H9 (cell line): ENCODE measurements around the gene TRIM7. TPM values are rescaled to one million over a fixed set of nuclear protein-coding genes. Genes with fewer than 3 reads are reported as not detected.

Experiments
- DNase-seq: peaks from one replicate; pipeline ENCODE4 v3.0.0-alpha.2; 2017
- H2AFZ ChIP-seq: one replicate; pipeline ENCODE4 v1.6.1; 2013; ENCODE audit warnings: mild to moderate bottlenecking, low read length, control low read depth, moderate library complexity
- H2AK5ac ChIP-seq: 2 replicates; pipeline ENCODE4 v1.6.1; 2013; ENCODE audit warnings: low read length, control low read depth, mixed read lengths; ENCODE audit not compliant: insufficient read length
- H2BK120ac ChIP-seq: one replicate; pipeline ENCODE4 v1.6.1; 2013; ENCODE audit warnings: low read depth, mild to moderate bottlenecking, low read length, control low read depth, inconsistent platforms; ENCODE audit not compliant: poor library complexity, severe bottlenecking
- H2BK12ac ChIP-seq: 2 replicates; pipeline ENCODE4 v1.6.1; 2013; ENCODE audit warnings: low read length, control low read depth, mixed read lengths, low read depth; ENCODE audit not compliant: insufficient read length
- H2BK15ac ChIP-seq: 2 replicates; pipeline ENCODE4 v1.6.1; 2013; ENCODE audit warnings: low read depth, low read length, control low read depth
- H2BK20ac ChIP-seq: one replicate; pipeline ENCODE4 v1.6.1; 2013; ENCODE audit warnings: low read depth, mild to moderate bottlenecking, low read length, control low read depth, inconsistent platforms; ENCODE audit not compliant: poor library complexity, severe bottlenecking
- H2BK5ac ChIP-seq: 2 replicates; pipeline ENCODE4 v1.6.1; 2013; ENCODE audit warnings: low read length, control low read depth, mixed read lengths; ENCODE audit not compliant: insufficient read length
- H3K14ac ChIP-seq: 2 replicates; pipeline ENCODE4 v1.6.1; 2013; ENCODE audit warnings: low read length, control low read depth; ENCODE audit not compliant: insufficient read depth
- H3K18ac ChIP-seq: 2 replicates; pipeline ENCODE4 v1.6.1; 2013; ENCODE audit warnings: low read depth, mild to moderate bottlenecking, mixed read lengths, low read length, control low read depth; ENCODE audit not compliant: insufficient read length
- H3K23ac ChIP-seq: 2 replicates; pipeline ENCODE4 v1.6.1; 2013; ENCODE audit warnings: low read length, control low read depth, mixed read lengths, low read depth; ENCODE audit not compliant: insufficient read length
- H3K23me2 ChIP-seq: 2 replicates; pipeline ENCODE4 v1.6.1; 2013; ENCODE audit warnings: low read depth, mild to moderate bottlenecking, mixed read lengths, low read length, control low read depth; ENCODE audit not compliant: insufficient read length, poor library complexity, severe bottlenecking
- H3K27ac ChIP-seq: 2 replicates; pipeline ENCODE4 v1.5.1; 2013; ENCODE audit warnings: low read length, control low read depth, mixed read lengths, low read depth; ENCODE audit not compliant: insufficient read length
- H3K27me3 ChIP-seq: 2 replicates; pipeline ENCODE4 v1.6.1; 2013; ENCODE audit warnings: low read length, control low read depth, inconsistent platforms; ENCODE audit not compliant: insufficient read depth
- H3K4ac ChIP-seq: 2 replicates; pipeline ENCODE4 v1.6.1; 2013; ENCODE audit warnings: low read depth, mild to moderate bottlenecking, control low read depth, inconsistent platforms, low read length, moderate library complexity
- H3K4me1 ChIP-seq: 2 replicates; pipeline ENCODE4 v1.6.1; 2013; ENCODE audit warnings: low read length, control low read depth, inconsistent platforms; ENCODE audit not compliant: insufficient read depth
- H3K4me2 ChIP-seq: 2 replicates; pipeline ENCODE4 v1.6.1; 2013; ENCODE audit warnings: low read length, control low read depth, mixed read lengths; ENCODE audit not compliant: insufficient read length, insufficient read depth
- H3K56ac ChIP-seq: 2 replicates; pipeline ENCODE4 v1.6.1; 2013; ENCODE audit warnings: low read depth, mild to moderate bottlenecking, mixed read lengths, low read length, control low read depth; ENCODE audit not compliant: insufficient read length
- H3K79me1 ChIP-seq: 2 replicates; pipeline ENCODE4 v1.6.1; 2013; ENCODE audit warnings: low read depth, mild to moderate bottlenecking, moderate library complexity, low read length, control low read depth, inconsistent platforms; ENCODE audit not compliant: insufficient read depth, poor library complexity, severe bottlenecking
- H3K79me2 ChIP-seq: 2 replicates; pipeline ENCODE4 v1.6.1; 2013; ENCODE audit warnings: low read length, control low read depth, inconsistent platforms; ENCODE audit not compliant: insufficient read depth
- H3K9ac ChIP-seq: 2 replicates; pipeline ENCODE4 v1.6.1; 2013; ENCODE audit warnings: low read length, control low read depth, mixed read lengths; ENCODE audit not compliant: insufficient read length; ENCODE audit errors: extremely low read depth
- H3K9me3 ChIP-seq: one replicate; pipeline ENCODE4 v1.6.1; 2013; ENCODE audit warnings: low read depth, low read length, inconsistent platforms; ENCODE audit not compliant: control insufficient read depth
- H3T11ph ChIP-seq: one replicate; pipeline ENCODE4 v1.6.1; 2013; ENCODE audit warnings: mild to moderate bottlenecking, low read length, control low read depth, inconsistent platforms
- H4K20me1 ChIP-seq: one replicate; pipeline ENCODE4 v1.6.1; 2013; ENCODE audit not compliant: control insufficient read depth, insufficient read length, insufficient read depth
- H4K5ac ChIP-seq: 2 replicates; pipeline ENCODE4 v1.6.1; 2013; ENCODE audit warnings: low read depth, mild to moderate bottlenecking, mixed read lengths, low read length, control low read depth; ENCODE audit not compliant: insufficient read length
- H4K8ac ChIP-seq: replicated peaks from 2 replicates; pipeline ENCODE4 v1.6.1; 2013; ENCODE audit warnings: low read length, control low read depth, mixed read lengths, low read depth; ENCODE audit not compliant: insufficient read length
- H4K91ac ChIP-seq: 2 replicates; pipeline ENCODE4 v1.6.1; 2013; ENCODE audit warnings: low read depth, mild to moderate bottlenecking, moderate library complexity, mixed read lengths, low read length, control low read depth; ENCODE audit not compliant: insufficient read length
- H3K27ac Mint-ChIP-seq, 3 experiments: 2 replicates in 2 of 3; 3 replicates in 1 of 3; pipeline ENCODE4 v1.8.0; 2020 to 2021; ENCODE audit warnings: mixed read lengths in 3 of 3, mild to moderate bottlenecking in 1 of 3, moderate library complexity in 1 of 3
- H3K27me3 Mint-ChIP-seq: 2 replicates; pipeline ENCODE4 v1.8.0; 2021; ENCODE audit warnings: low read depth, mild to moderate bottlenecking, moderate library complexity, mixed read lengths
- H3K36me3 Mint-ChIP-seq, 3 experiments: 2 replicates in 2 of 3; 3 replicates in 1 of 3; pipeline ENCODE4 v1.8.0; 2020 to 2021; ENCODE audit warnings: low read depth in 3 of 3, mixed read lengths in 3 of 3; ENCODE audit not compliant: insufficient read depth in 1 of 3
- H3K4me1 Mint-ChIP-seq, 2 experiments: 2 replicates each; pipeline ENCODE4 v1.8.0; 2020; ENCODE audit warnings: mixed read lengths in 2 of 2
- H3K4me3 Mint-ChIP-seq, 2 experiments: 2 replicates in 1 of 2; 3 replicates in 1 of 2; pipeline ENCODE4 v1.8.0; 2020 to 2021; ENCODE audit warnings: mild to moderate bottlenecking in 2 of 2, mixed read lengths in 2 of 2, moderate library complexity in 1 of 2
- H3K9me3 Mint-ChIP-seq, 2 experiments: 2 replicates in 1 of 2; 3 replicates in 1 of 2; pipeline ENCODE4 v1.8.0; 2020; ENCODE audit warnings: mild to moderate bottlenecking in 2 of 2, mixed read lengths in 2 of 2, moderate library complexity in 1 of 2
- WGBS: extraction: QIAGEN DNeasy Blood & Tissue Kit; methylation state at CpG from one replicate; pipeline ENCODE4 v1.1.7; 2013; ENCODE audit warnings: missing lambda C conversion rate, low lambda C conversion rate, mixed read lengths; ENCODE audit not compliant: insufficient read length; ENCODE audit errors: extremely low coverage; 5-methylcytosine and 5-hydroxymethylcytosine counted together
- total RNA-seq: library from RNA; stranded (reverse); gene quantifications from 2 replicates; pipeline ENCODE4 v1.2.1, GENCODE V29; 2021
- TF ChIP-seq, protein P1 (sequence below): fragments of 200-600 bp; sonication (generic); conservative IDR thresholded peaks from 3 replicates; pipeline ENCODE4 v1.8.0; 2021; ENCODE audit warnings: antibody characterized with exemption, mild to moderate bottlenecking

The TRIM7 gene
- total RNA-seq, 1 experiment from 2014 or later, result not detected

DNA sequence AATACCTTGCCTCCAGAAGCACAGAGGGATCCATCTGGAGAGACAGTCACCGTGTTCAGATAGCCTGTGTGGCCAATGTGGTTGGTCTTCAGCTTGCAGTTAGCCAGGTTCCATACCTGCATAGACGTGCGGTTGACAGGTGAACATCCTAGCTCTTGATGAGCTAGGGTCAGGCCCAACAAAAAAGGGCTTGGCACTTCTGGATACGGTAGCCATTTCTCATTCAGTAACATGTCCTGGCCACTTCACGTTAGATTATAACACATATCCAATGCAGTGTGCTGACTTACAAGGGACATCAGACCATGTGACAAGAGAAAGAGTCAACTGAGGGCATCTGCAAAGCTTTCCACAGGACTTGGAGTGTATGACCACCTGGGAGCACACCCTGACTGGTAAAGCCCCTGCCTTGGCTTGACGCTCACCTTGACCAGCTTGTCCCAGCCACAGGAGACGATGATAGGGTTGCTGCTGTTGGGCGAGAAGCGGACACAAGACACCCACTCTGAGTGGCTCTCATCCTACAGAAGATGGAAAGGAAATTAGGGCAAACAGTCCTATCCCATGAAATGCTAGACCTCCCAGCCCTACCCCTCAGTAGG lies 34.2 kb upstream of the TRIM7 start:
- Histone ChIP-seq H2BK15ac (no peak overlapping the region), H2BK120ac (no peak overlapping the region), H2BK20ac (no peak overlapping the region), H3K56ac (no peak overlapping the region), H2BK5ac (no peak overlapping the region), H3K23ac (no peak overlapping the region), H3K23me2 (peaks cover 4% of the 10 kb centered on the region), H3K27ac (no peak overlapping the region), H4K20me1 (no peaks in the 10 kb centered on the region), H2AFZ (no peak overlapping the region), H3K9me3 (no peaks in the 10 kb centered on the region), H3K79me2 (peaks cover 22% of the 10 kb centered on the region; the same call in 1 of the 2 replicates), H3T11ph (no peak overlapping the region), H3K4me2 (no peak overlapping the region), H2AK5ac (no peak overlapping the region), H3K18ac (no peak overlapping the region), H3K4me1 (no peaks in the 10 kb centered on the region), H4K8ac (no peak overlapping the region), H3K79me1 (peaks cover 10% of the 10 kb centered on the region), H3K14ac (no peak overlapping the region), H3K9ac (no peak overlapping the region), H3K27me3 (no peaks in the 10 kb centered on the region), H4K5ac (no peak overlapping the region), H4K91ac (no peak overlapping the region), H2BK12ac (no peak overlapping the region), H3K4ac (no peak overlapping the region)
- WGBS, result no CpG with 5 or more reads among the region's 9 CpGs
- peak overlapping the region; percentile 36 to 64; a peak in 4 of 5 replicates for H3K4me3 Mint-ChIP-seq
- H3K9me3 Mint-ChIP-seq, result peaks cover 3 to 4% of the 10 kb centered on the region in 2 experiments; a peak in 3 of 5 replicates
- peak overlapping the region in 2 of 3 experiments; percentile 69 to 97; a peak in 3 of 7 replicates for H3K27ac Mint-ChIP-seq
- peaks cover 74 to 91% (median 76%) of the 10 kb centered on the region in 3 experiments for H3K36me3 Mint-ChIP-seq
- TF ChIP-seq, protein P1, sequence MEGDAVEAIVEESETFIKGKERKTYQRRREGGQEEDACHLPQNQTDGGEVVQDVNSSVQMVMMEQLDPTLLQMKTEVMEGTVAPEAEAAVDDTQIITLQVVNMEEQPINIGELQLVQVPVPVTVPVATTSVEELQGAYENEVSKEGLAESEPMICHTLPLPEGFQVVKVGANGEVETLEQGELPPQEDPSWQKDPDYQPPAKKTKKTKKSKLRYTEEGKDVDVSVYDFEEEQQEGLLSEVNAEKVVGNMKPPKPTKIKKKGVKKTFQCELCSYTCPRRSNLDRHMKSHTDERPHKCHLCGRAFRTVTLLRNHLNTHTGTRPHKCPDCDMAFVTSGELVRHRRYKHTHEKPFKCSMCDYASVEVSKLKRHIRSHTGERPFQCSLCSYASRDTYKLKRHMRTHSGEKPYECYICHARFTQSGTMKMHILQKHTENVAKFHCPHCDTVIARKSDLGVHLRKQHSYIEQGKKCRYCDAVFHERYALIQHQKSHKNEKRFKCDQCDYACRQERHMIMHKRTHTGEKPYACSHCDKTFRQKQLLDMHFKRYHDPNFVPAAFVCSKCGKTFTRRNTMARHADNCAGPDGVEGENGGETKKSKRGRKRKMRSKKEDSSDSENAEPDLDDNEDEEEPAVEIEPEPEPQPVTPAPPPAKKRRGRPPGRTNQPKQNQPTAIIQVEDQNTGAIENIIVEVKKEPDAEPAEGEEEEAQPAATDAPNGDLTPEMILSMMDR, result no peak
- peaks cover 2% of the 10 kb centered on the region for H3K27me3 Mint-ChIP-seq
- peaks cover 13 to 40% of the 10 kb centered on the region in 2 experiments for H3K4me1 Mint-ChIP-seq
- DNase-seq, result no peak
